ENCODE measurements around the gene PALS2.

PALS2 gene, protein sequence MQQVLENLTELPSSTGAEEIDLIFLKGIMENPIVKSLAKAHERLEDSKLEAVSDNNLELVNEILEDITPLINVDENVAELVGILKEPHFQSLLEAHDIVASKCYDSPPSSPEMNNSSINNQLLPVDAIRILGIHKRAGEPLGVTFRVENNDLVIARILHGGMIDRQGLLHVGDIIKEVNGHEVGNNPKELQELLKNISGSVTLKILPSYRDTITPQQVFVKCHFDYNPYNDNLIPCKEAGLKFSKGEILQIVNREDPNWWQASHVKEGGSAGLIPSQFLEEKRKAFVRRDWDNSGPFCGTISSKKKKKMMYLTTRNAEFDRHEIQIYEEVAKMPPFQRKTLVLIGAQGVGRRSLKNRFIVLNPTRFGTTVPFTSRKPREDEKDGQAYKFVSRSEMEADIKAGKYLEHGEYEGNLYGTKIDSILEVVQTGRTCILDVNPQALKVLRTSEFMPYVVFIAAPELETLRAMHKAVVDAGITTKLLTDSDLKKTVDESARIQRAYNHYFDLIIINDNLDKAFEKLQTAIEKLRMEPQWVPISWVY

DNA sequence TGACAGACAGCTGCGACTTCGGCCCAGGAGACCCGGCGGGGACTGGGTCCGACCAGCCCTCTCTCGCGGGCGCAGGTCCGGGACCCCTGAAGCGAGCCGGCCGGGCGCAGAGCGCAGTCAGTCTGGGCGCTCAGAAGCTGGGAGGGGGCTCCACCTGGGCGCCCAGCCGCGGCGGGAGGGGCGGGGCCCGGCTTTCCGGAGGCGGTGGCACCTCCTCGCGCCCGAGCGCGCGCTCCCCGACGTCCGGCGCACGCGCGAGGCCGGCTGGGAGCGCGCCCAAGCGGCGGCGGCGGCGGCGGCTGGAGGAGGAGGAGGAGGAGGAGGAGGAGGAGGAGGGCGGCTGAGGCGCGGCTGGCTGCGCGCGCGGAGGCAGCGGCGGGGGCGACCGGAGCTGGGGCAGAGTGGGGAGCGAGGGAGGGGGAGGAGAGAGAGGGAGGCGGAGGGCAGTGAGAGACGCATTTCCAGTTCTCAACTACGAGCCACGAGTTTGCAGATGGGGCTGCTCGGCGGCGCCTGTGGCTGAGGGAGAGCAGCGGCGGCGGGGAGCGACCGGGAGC, at the start of gene PALS2:
Gene PALS2 (plus strand): TSS at position 456 of the 557 bp plus-strand sequence. CDS start 50,216 bp downstream, outside the sequence.
- Histone ChIP-seq H3K27ac (peak within 1 kb of the TSS; percentile 66 to 89), H3K4me3 (peak within 1 kb of the TSS; percentile 97)
- peak; percentile 80 for DNase-seq (ENCODE audit: low spot score)
- TF ChIP-seq, protein P1, sequence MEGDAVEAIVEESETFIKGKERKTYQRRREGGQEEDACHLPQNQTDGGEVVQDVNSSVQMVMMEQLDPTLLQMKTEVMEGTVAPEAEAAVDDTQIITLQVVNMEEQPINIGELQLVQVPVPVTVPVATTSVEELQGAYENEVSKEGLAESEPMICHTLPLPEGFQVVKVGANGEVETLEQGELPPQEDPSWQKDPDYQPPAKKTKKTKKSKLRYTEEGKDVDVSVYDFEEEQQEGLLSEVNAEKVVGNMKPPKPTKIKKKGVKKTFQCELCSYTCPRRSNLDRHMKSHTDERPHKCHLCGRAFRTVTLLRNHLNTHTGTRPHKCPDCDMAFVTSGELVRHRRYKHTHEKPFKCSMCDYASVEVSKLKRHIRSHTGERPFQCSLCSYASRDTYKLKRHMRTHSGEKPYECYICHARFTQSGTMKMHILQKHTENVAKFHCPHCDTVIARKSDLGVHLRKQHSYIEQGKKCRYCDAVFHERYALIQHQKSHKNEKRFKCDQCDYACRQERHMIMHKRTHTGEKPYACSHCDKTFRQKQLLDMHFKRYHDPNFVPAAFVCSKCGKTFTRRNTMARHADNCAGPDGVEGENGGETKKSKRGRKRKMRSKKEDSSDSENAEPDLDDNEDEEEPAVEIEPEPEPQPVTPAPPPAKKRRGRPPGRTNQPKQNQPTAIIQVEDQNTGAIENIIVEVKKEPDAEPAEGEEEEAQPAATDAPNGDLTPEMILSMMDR (IDR thresholded peaks at IDR 0.05) = no peak

DNA sequence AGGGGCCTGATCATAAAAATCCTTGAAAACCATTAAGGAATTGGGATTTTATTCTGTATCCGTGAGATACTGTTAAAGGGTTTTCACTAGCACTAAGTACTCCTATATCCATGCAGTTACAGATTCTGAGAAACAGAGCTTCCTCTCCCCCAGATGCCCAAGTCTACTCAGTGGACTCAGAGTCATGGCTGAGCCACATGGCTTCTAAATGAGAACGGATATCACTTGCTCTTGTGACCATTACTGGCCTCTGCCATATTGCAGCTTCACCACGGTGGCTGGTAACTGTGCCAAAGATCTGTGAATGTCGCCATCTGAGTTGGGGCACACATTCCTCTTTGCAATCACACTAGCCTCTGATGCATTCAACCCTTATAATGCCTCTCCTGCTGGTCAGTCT, 42.0 kb upstream of the PALS2 start:
- no peak for DNase-seq (ENCODE audit: low spot score)
- TF ChIP-seq, protein P1 (IDR thresholded peaks at IDR 0.05) = no peak
- Histone ChIP-seq H3K4me3 (no peak overlapping the region), H3K27ac (no peak overlapping the region)

DNA sequence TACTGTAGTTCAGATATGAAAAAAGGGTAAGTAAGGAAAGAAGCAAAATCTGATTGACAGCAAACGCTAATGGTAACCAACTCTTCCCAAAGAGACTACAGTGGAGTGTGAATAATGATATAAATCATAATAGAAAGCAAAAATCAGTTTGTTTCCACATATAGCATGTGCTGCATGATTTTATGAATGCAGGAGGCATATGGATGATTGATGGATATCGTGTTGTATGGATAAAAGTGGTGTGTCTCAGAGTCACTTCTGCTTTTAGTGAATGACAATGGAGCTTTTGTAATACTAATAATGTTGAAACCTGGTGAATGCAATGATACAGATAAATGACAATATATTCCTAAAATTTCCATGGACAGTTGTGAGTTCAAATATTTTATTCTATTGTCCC, 36.6 kb upstream of the PALS2 start:
- H3K4me3 ChIP-seq = no peak overlapping the region
- DNase-seq (ENCODE audit: low spot score) = no peak
- H3K27ac ChIP-seq = no peak overlapping the region
- TF ChIP-seq, protein P1 (IDR thresholded peaks at IDR 0.05) = no peak

DNA sequence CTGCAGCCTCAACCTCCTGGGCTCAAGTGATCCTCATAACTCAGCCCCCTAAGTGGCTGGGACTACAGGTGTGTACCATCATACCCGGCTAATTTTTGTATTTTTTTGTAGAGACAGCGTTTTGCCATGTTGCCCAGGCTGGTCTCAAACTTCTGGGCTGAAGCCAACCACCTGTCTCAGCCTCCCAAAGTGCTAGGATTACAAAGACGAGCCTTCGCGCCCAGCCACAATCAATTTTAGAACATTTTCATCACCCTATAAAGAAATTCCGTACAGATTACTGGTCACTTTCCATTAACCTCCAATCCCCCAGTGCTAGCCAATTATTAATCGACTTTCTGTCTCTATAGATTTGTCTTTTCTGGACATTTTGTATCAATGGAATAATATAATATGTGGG, 32.3 kb upstream of the PALS2 start:
- Histone ChIP-seq H3K27ac (no peak overlapping the region), H3K4me3 (no peak overlapping the region)
- no peak for DNase-seq (ENCODE audit: low spot score)
- TF ChIP-seq, protein P1 (IDR thresholded peaks at IDR 0.05) = no peak

DNA sequence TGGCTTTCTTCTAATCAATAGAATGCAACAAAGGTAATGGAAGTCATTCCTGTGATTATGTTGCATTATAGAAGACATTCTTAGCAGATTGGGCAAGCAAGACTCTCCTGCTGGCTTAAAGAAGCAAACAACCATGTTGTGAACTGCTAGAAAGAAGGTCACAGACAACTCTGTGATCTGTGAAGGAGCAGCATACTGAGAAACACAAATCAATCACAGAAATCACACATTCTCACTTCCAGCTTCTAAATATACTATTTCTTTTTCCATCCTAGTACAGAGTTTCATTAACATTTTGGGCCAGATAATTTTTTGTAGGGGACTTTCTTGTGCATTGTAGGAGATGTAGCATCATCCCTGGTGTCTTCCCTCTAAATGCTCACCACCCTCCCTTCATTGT, 28.0 kb upstream of the PALS2 start:
- TF ChIP-seq, protein P1 (IDR thresholded peaks at IDR 0.05) = no peak
- no peak overlapping the region for H3K27ac ChIP-seq
- H3K4me3 ChIP-seq = no peak overlapping the region
- no peak for DNase-seq (ENCODE audit: low spot score)

DNA sequence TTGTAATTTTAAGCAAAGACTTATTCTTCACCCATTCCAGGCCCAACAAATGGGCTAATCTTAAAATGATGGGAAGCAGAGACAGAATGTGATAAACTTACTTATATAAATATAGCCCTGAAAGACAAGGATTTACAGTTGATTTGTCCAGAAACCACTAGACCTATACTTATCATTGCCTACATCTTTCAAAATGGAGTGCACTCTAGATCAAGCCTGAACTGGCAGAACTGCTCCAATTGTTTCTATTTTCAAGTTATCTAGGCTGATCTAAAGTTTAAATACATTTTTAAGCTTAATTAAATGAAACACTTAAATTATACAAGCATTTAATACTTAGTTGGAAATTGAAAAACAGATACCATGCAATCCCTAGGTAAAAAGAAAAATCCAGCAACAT, 24.9 kb upstream of the PALS2 start:
- Histone ChIP-seq H3K27ac (no peak overlapping the region), H3K4me3 (no peak overlapping the region)
- DNase-seq (ENCODE audit: low spot score) = no peak
- TF ChIP-seq, protein P1 (IDR thresholded peaks at IDR 0.05) = no peak
